Sigmoid colon (tissue), 7 donors: ENCODE data around the gene MTOR. TPM values are rescaled to one million over a fixed set of nuclear protein-coding genes. Genes with fewer than 3 reads are reported as not detected.
A peak's percentile ranks its signal among the peaks of the same experiment; 100 is the strongest.

Experiments
- DNase-seq: peaks from one replicate; pipeline ENCODE4 v3.0.0-alpha.2; 2019
- H3K27ac ChIP-seq, 4 donors: fragments of 200-600 bp; sonication (generic); one replicate each; pipeline ENCODE4 v1.5.1; 2016 to 2019; ENCODE audit warnings: mild to moderate bottlenecking in 1 of 4
- H3K27me3 ChIP-seq, 3 donors: fragments of 200-600 bp; sonication (generic); one replicate each; pipeline ENCODE4 v1.5.1; 2019; ENCODE audit warnings: mild to moderate bottlenecking in 1 of 3
- H3K36me3 ChIP-seq, 4 donors: fragments of 200-600 bp; sonication (generic); one replicate each; pipeline ENCODE4 v1.5.1; 2016 to 2019
- H3K4me1 ChIP-seq, 4 donors: fragments of 200-600 bp; sonication (generic); one replicate each; pipeline ENCODE4 v1.5.1; 2017 to 2019
- H3K4me3 ChIP-seq, 4 donors: fragments of 200-600 bp; sonication (generic); one replicate each; pipeline ENCODE4 v1.5.1; 2017 to 2019; ENCODE audit warnings: mild to moderate bottlenecking in 2 of 4, moderate library complexity in 1 of 4
- H3K9me3 ChIP-seq, 4 donors: fragments of 200-600 bp in 3 of 4; sonication (generic) in 3 of 4; one replicate each; pipeline versions ENCODE4 v1.5.1 to v1.6.1; 2013 to 2019
- EP300 ChIP-seq, 4 donors: sonication (generic); formaldehyde crosslinking; IDR thresholded peaks; one replicate each; pipeline ENCODE4 v1.6.1; 2017; ENCODE audit warnings: antibody characterized with exemption in 4 of 4
- POLR2A ChIP-seq, 2 donors: fragments of 450-650 bp; IDR thresholded peaks; one replicate each; pipeline ENCODE4 v1.6.1; 2016; ENCODE audit warnings: antibody characterized with exemption in 2 of 2, mild to moderate bottlenecking in 2 of 2, moderate library complexity in 2 of 2
- POLR2AphosphoS5 ChIP-seq, 4 donors: sonication (generic); formaldehyde crosslinking; IDR thresholded peaks; one replicate each; pipeline ENCODE4 v1.6.1; 2017; ENCODE audit warnings: antibody characterized with exemption in 4 of 4
- WGBS, 2 donors: extraction: QIAGEN DNeasy Blood & Tissue Kit; methylation state at CpG; one replicate each; pipeline ENCODE4 v1.1.7; 2013; 5-methylcytosine and 5-hydroxymethylcytosine counted together
- intact Hi-C: fragments of 100-400 bp; cut with DNase I; formaldehyde crosslinking; loops from one replicate; pipeline ENCODE4 v1.15.1; 2023
- polyA plus RNA-seq, 3 donors: library from polyadenylated mRNA; stranded (reverse); fragments of 200-250 nt; gene quantifications; one replicate each; pipeline ENCODE4 v1.2.3, GENCODE V29; 2013
- total RNA-seq, 4 donors: library from RNA; depleted of rRNA; stranded (reverse); fragments of >200 nt; gene quantifications; one replicate each; pipeline ENCODE4 v1.1.0, GENCODE V29; 2016
- TF ChIP-seq, protein P1 (sequence below), 4 experiments: fragments of 450-650 bp in 3 of 4; fragments of 200-600 bp in 1 of 4; IDR thresholded peaks; one replicate each; pipeline ENCODE4 v1.5.1; 2016 to 2019; ENCODE audit warnings: antibody characterized with exemption in 4 of 4, mild to moderate bottlenecking in 3 of 4, moderate library complexity in 2 of 4
- donor health status: healthy with polysubstance abuse.
- donor health status: Bipolar disorder and iron deficiency.
- donor health status: healthy.

The MTOR gene
- total and polyA plus RNA-seq, 7 donors = 7.6 to 38.1 (median 25.2) TPM

DNA sequence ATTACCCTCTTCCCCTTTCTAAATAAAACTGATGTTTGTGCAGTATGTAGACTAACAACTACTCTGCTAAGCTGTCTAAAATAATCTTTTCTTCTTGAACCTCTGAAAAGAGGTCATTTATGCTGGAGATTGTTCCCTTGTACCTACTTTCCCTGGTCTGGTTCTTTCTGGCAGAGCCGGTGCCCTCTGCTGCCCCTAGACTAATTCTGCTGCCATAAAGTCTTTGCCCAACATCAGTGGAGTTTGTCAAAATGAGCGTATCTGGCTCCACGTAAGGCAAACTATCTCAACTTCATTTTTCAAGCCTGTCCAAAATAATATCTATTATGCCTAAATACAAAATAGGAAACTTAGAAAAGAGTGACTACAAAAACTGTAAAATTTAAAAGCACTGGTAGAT, 104.1 kb downstream of the MTOR start:
- no peak for TF ChIP-seq POLR2A (IDR thresholded peaks at IDR 0.05)
- TF ChIP-seq, protein P1, sequence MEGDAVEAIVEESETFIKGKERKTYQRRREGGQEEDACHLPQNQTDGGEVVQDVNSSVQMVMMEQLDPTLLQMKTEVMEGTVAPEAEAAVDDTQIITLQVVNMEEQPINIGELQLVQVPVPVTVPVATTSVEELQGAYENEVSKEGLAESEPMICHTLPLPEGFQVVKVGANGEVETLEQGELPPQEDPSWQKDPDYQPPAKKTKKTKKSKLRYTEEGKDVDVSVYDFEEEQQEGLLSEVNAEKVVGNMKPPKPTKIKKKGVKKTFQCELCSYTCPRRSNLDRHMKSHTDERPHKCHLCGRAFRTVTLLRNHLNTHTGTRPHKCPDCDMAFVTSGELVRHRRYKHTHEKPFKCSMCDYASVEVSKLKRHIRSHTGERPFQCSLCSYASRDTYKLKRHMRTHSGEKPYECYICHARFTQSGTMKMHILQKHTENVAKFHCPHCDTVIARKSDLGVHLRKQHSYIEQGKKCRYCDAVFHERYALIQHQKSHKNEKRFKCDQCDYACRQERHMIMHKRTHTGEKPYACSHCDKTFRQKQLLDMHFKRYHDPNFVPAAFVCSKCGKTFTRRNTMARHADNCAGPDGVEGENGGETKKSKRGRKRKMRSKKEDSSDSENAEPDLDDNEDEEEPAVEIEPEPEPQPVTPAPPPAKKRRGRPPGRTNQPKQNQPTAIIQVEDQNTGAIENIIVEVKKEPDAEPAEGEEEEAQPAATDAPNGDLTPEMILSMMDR (IDR thresholded peaks at IDR 0.05) = no peak
- intact Hi-C loops = no loop called here
- H3K4me3 ChIP-seq = no peak overlapping the region
- peaks cover 0 to 41% (median 3%) of the 10 kb centered on the region in 4 donors for H3K36me3 ChIP-seq
- WGBS, 2 donors = 87 to 98% methylated on average over 3 of the region's 3 CpGs
- peaks cover 0 to 28% (median 20%) of the 10 kb centered on the region in 4 donors for H3K4me1 ChIP-seq
- no peaks in the 10 kb centered on the region for H3K27me3 ChIP-seq
- peak overlapping the region; percentile 3 to 58 (median 34) for H3K27ac ChIP-seq
- no peaks in the 10 kb centered on the region for H3K9me3 ChIP-seq
- peak; percentile 27 for DNase-seq

DNA sequence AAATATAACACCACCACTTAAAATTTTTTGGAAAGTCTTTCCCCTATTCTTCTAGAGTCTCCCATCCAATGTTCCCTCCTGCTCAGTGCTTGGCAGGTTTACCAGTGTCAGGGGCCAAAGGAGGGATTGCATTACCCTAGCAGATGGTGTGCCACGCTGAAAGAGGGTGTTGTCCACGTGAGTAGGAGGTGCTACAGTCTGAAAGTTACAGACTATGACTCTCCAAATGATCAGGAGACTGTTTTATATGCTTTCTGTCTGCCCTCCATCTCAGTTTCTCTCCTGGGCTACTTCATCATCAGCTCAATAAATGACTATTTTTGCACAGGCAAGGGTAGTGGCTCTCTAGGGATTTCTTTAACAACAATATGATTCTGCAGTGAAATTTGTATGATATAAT, 104.5 kb downstream of the MTOR start:
- H3K36me3 ChIP-seq = peaks cover 0 to 45% (median 3%) of the 10 kb centered on the region in 4 donors
- H3K27me3 ChIP-seq = no peaks in the 10 kb centered on the region
- 31 to 50% methylated on average over 2 of the region's 2 CpGs for WGBS, 2 donors
- intact Hi-C loops = no loop called here
- H3K27ac ChIP-seq = peak overlapping the region; percentile 3 to 58 (median 34)
- H3K4me1 ChIP-seq = peaks cover 0 to 28% (median 20%) of the 10 kb centered on the region in 4 donors
- no peaks in the 10 kb centered on the region for H3K9me3 ChIP-seq
- H3K4me3 ChIP-seq = no peak overlapping the region
- DNase-seq = peak; percentile 85
- peak in 2 of 4 donors; percentile 13 to 62 for TF ChIP-seq POLR2AphosphoS5 (IDR thresholded peaks at IDR 0.05)
- TF ChIP-seq, protein P1 (IDR thresholded peaks at IDR 0.05) = no peak

DNA sequence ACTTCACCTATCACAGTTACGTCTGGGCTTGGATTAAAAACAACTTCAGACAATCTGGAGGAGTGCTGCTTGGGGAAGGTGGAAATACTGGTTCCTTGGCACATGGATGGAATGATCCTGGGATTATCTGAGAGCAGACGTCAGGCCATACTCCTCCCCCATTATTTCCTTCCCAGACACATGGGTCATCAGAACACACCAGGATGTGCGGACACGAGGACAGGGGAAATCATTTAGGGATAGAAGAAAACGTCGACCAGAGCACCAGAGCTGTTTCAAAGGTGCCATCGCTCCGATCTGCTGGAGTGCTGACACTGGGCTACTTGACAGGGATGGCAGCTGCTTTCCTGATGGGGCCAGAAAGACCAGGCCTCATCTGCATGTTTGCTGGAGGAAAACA, 105.0 kb downstream of the MTOR start:
- intact Hi-C loops = no loop called here
- no peak overlapping the region for H3K4me3 ChIP-seq
- DNase-seq = peak; percentile 49
- peaks cover 0 to 29% (median 20%) of the 10 kb centered on the region in 4 donors for H3K4me1 ChIP-seq
- TF ChIP-seq POLR2AphosphoS5 (IDR thresholded peaks at IDR 0.05) (no peak), POLR2A (IDR thresholded peaks at IDR 0.05) (no peak)
- no peaks in the 10 kb centered on the region for H3K9me3 ChIP-seq
- H3K27me3 ChIP-seq = no peaks in the 10 kb centered on the region
- H3K36me3 ChIP-seq = peaks cover 3 to 50% (median 3%) of the 10 kb centered on the region in 4 donors
- peak overlapping the region; percentile 4 to 58 (median 34) for H3K27ac ChIP-seq
- WGBS, 2 donors = 83 to 93% methylated on average over 8 of the region's 8 CpGs

DNA sequence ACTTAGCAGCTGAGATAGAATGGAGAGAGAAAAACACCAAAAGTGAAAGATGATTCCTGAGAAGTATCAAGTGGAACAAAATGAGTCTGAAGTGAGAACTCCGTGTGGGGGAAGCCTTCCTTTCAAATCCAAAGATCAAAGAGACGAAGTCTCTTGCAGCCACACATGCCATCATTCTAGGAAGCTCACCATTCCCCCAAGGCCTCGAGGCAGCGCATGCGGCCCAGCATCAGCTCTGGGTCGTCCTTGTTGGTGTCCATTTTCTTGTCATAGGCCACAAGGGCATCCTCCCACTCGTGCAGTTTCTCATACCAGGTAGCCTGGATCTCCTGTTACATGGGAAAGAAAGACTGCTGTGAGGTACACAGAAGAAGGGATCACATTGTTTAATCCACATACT, 105.4 kb downstream of the MTOR start:
- 88 to 91% methylated on average over 7 of the region's 7 CpGs for WGBS, 2 donors

DNA sequence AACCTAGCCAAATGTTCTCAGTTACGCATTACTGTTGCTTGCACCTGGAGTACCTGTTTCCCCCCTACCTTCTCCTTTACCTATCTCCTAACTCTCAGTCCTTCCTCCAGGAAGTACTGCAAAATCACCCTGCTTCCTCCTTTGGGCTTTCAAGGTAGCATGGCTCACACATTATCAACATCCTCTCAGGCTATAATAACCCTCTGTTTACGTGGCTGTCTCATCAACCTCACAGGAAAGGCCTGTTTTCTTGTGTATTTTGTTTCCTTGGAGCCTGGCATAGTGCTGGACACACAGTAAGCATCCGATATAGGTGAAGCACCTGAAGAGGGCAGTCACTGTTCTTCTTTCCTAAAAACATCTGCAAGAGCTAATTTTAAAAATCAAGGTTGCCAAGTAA, 105.9 kb downstream of the MTOR start:
- no peak for DNase-seq
- intact Hi-C loops = no loop called here
- TF ChIP-seq, protein P1 (IDR thresholded peaks at IDR 0.05) = no peak
- no peak for TF ChIP-seq POLR2AphosphoS5 (IDR thresholded peaks at IDR 0.05)
- no peak for TF ChIP-seq EP300 (IDR thresholded peaks at IDR 0.05)
- TF ChIP-seq POLR2A (IDR thresholded peaks at IDR 0.05) = no peak
- Histone ChIP-seq H3K9me3 (no peaks in the 10 kb centered on the region), H3K27ac (no peak overlapping the region), H3K4me3 (no peak overlapping the region), H3K36me3 (peaks cover under 1 to 57% (median 6%) of the 10 kb centered on the region in 4 donors), H3K4me1 (peaks cover 0 to 39% (median 20%) of the 10 kb centered on the region in 4 donors), H3K27me3 (no peaks in the 10 kb centered on the region)
- WGBS, 2 donors = 65 to 70% methylated on average over 3 of the region's 3 CpGs

More for the DNA sequence above, 105.4 kb downstream of the MTOR start:
- peaks cover 0 to 34% (median 20%) of the 10 kb centered on the region in 4 donors for H3K4me1 ChIP-seq
- peak; percentile 17 for DNase-seq
- TF ChIP-seq EP300 (IDR thresholded peaks at IDR 0.05) = no peak
- TF ChIP-seq, protein P1 (IDR thresholded peaks at IDR 0.05) = no peak
- no peak for TF ChIP-seq POLR2AphosphoS5 (IDR thresholded peaks at IDR 0.05)
- no peak for TF ChIP-seq POLR2A (IDR thresholded peaks at IDR 0.05)
- H3K27ac ChIP-seq = peak overlapping the region in 3 of 4 donors; percentile 4 to 58 (median 47)
- H3K36me3 ChIP-seq = peaks cover 3 to 54% (median 5%) of the 10 kb centered on the region in 4 donors
- no peaks in the 10 kb centered on the region for H3K9me3 ChIP-seq
- intact Hi-C loops = no loop called here
- H3K27me3 ChIP-seq = no peaks in the 10 kb centered on the region
- no peak overlapping the region for H3K4me3 ChIP-seq
